Measurements from ENCODE around the gene SNRNP200.
A peak's percentile ranks its signal among the peaks of the same experiment; 100 is the strongest.

Gene SNRNP200

GRCh38 chr2:96247009-96247408 lies 58.3 kb downstream of the SNRNP200 start:
- no peak overlapping the region for H2AFZ ChIP-seq (ENCODE audit: low read length)
- H3K9me3 ChIP-seq (replicated peaks; ENCODE audit: insufficient read depth, low read length): no peaks in the 10 kb centered on the region
- H3K4me1 ChIP-seq (ENCODE audit: low read length): peaks cover 54% of the 10 kb centered on the region
- DNase-seq: no peak
- no peak overlapping the region for H3K4me2 ChIP-seq (ENCODE audit: low read depth, low read length)
- H3F3A ChIP-seq (ENCODE audit: insufficient read depth, low read length): peaks cover 32% of the 10 kb centered on the region
- no peaks in the 10 kb centered on the region for H3K36me3 ChIP-seq (replicated peaks; ENCODE audit: insufficient read depth, low read length)
- no peaks in the 10 kb centered on the region for H3K9me2 ChIP-seq (replicated peaks; ENCODE audit: insufficient read depth, low read length)
- no peaks in the 10 kb centered on the region for H3K79me2 ChIP-seq (ENCODE audit: low read length)
- no peak overlapping the region for H3K4me3 ChIP-seq (ENCODE audit: low read length)
- TF ChIP-seq, protein P1, sequence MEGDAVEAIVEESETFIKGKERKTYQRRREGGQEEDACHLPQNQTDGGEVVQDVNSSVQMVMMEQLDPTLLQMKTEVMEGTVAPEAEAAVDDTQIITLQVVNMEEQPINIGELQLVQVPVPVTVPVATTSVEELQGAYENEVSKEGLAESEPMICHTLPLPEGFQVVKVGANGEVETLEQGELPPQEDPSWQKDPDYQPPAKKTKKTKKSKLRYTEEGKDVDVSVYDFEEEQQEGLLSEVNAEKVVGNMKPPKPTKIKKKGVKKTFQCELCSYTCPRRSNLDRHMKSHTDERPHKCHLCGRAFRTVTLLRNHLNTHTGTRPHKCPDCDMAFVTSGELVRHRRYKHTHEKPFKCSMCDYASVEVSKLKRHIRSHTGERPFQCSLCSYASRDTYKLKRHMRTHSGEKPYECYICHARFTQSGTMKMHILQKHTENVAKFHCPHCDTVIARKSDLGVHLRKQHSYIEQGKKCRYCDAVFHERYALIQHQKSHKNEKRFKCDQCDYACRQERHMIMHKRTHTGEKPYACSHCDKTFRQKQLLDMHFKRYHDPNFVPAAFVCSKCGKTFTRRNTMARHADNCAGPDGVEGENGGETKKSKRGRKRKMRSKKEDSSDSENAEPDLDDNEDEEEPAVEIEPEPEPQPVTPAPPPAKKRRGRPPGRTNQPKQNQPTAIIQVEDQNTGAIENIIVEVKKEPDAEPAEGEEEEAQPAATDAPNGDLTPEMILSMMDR (IDR thresholded peaks at IDR 0.05; ENCODE audit: low read length): no peak
- TF ChIP-seq EZH2 (optimal IDR thresholded peaks at IDR 0.05; ENCODE audit: low read depth, low read length): no peak
- H3K27ac ChIP-seq (ENCODE audit: low read length): peak overlapping the region; percentile 61; the same call in 1 of the 2 replicates
- no peaks in the 10 kb centered on the region for H4K20me1 ChIP-seq (ENCODE audit: insufficient read depth, low read length)
- no peak overlapping the region for H3K9ac ChIP-seq (ENCODE audit: low read length)
- no peaks in the 10 kb centered on the region for H3K27me3 ChIP-seq (replicated peaks; ENCODE audit: insufficient read depth, low read length)

GRCh38 chr2:96245609-96246390 lies 59.5 kb downstream of the SNRNP200 start:
- no peaks in the 10 kb centered on the region for H3K79me2 ChIP-seq (ENCODE audit: low read length)
- H3F3A ChIP-seq (ENCODE audit: insufficient read depth, low read length): peaks cover 44% of the 10 kb centered on the region
- DNase-seq: peak; percentile 61
- H3K4me1 ChIP-seq (ENCODE audit: low read length): peaks cover 54% of the 10 kb centered on the region
- no peaks in the 10 kb centered on the region for H3K9me3 ChIP-seq (replicated peaks; ENCODE audit: insufficient read depth, low read length)
- H3K9me2 ChIP-seq (replicated peaks; ENCODE audit: insufficient read depth, low read length): no peaks in the 10 kb centered on the region
- H3K36me3 ChIP-seq (replicated peaks; ENCODE audit: insufficient read depth, low read length): no peaks in the 10 kb centered on the region
- no peak overlapping the region for H3K9ac ChIP-seq (ENCODE audit: low read length)
- H4K20me1 ChIP-seq (ENCODE audit: insufficient read depth, low read length): no peaks in the 10 kb centered on the region
- TF ChIP-seq EZH2phosphoT487 (IDR thresholded peaks at IDR 0.05; ENCODE audit: low read length) (no peak), EZH2 (optimal IDR thresholded peaks at IDR 0.05; ENCODE audit: low read depth, low read length) (no peak)
- TF ChIP-seq, protein P1 (IDR thresholded peaks at IDR 0.05; ENCODE audit: low read length): no peak
- H2AFZ ChIP-seq (ENCODE audit: low read length): no peak overlapping the region
- peak overlapping the region; percentile 61; the same call in 1 of the 2 replicates for H3K27ac ChIP-seq (ENCODE audit: low read length)
- no peak overlapping the region for H3K4me3 ChIP-seq (ENCODE audit: low read length)
- H3K4me2 ChIP-seq (ENCODE audit: low read depth, low read length): peak overlapping the region; percentile 4; the same call in 1 of the 2 replicates
- H3K27me3 ChIP-seq (replicated peaks; ENCODE audit: insufficient read depth, low read length): no peaks in the 10 kb centered on the region

DNA sequence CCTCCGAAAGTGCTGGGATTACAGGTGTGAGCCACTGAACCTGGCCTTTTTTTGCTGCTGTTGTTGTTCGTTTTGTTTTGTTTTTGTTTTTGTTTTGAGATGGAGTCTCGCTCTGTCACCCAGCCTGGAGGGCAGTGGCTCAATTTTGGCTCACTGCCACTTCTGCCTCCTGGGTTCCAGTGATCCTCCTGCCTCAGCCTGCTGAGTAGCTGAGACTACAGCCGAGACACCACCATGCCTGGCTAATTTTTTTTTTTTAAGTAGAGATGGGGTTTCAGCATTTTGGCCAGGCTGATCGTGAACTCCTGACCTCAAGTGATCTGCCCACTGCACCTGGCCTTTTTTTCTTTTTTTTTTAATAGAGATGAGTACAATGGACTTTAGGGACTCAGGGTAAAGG lies 61.5 kb downstream of the SNRNP200 start:
- Histone ChIP-seq H3K27ac (ENCODE audit: low read length) (peak overlapping the region; percentile 98; the same call in 1 of the 2 replicates), H3K27me3 (replicated peaks; ENCODE audit: insufficient read depth, low read length) (no peaks in the 10 kb centered on the region), H3K4me3 (ENCODE audit: low read length) (no peak overlapping the region), H3K36me3 (replicated peaks; ENCODE audit: insufficient read depth, low read length) (no peaks in the 10 kb centered on the region), H3K9me3 (replicated peaks; ENCODE audit: insufficient read depth, low read length) (no peaks in the 10 kb centered on the region), H3K9me2 (replicated peaks; ENCODE audit: insufficient read depth, low read length) (no peaks in the 10 kb centered on the region), H3K79me2 (ENCODE audit: low read length) (0 out of 2 replicates have a peak, but pooled peaks cover 5% of the 10 kb centered on the region), H2AFZ (ENCODE audit: low read length) (no peak overlapping the region), H3K4me1 (ENCODE audit: low read length) (peaks cover 62% of the 10 kb centered on the region), H3F3A (ENCODE audit: insufficient read depth, low read length) (peaks cover 51% of the 10 kb centered on the region), H3K9ac (ENCODE audit: low read length) (no peak overlapping the region), H3K4me2 (ENCODE audit: low read depth, low read length) (no peak overlapping the region; the same call in 1 of the 2 replicates), H4K20me1 (ENCODE audit: insufficient read depth, low read length) (no peaks in the 10 kb centered on the region)
- peak; percentile 74 for DNase-seq
- TF ChIP-seq EZH2 (optimal IDR thresholded peaks at IDR 0.05; ENCODE audit: low read depth, low read length): no peak
- no peak for TF ChIP-seq EZH2phosphoT487 (IDR thresholded peaks at IDR 0.05; ENCODE audit: low read length)
- TF ChIP-seq, protein P1 (IDR thresholded peaks at IDR 0.05; ENCODE audit: low read length): no peak
